Lower leg skin (tissue), 4 donors: Measurements from ENCODE around the gene IVD. TPM values are rescaled to one million over a fixed set of nuclear protein-coding genes. Genes with fewer than 3 reads are reported as not detected.

Experiments
- DNase-seq, 2 donors: peaks; one replicate each; pipeline ENCODE4 v3.0.0-alpha.2; 2019; ENCODE audit warnings: low spot score in 2 of 2
- H3K4me3 ChIP-seq: fragments of 200-600 bp; sonication (generic); 2 replicates; pipeline ENCODE4 v1.5.1; 2017; ENCODE audit warnings: mild to moderate bottlenecking, low read depth; ENCODE audit not compliant: poor library complexity, severe bottlenecking
- POLR2A ChIP-seq, 2 donors: fragments of 450-650 bp; IDR thresholded peaks; one replicate each; pipeline ENCODE4 v1.6.1; 2016 to 2017; ENCODE audit warnings: antibody characterized with exemption in 2 of 2, mild to moderate bottlenecking in 1 of 2, moderate library complexity in 1 of 2
- WGBS, 2 donors: methylation state at CpG; one replicate each; pipeline ENCODE4 v1.1.5; 2018; 5-methylcytosine and 5-hydroxymethylcytosine counted together
- intact Hi-C: fragments of 100-400 bp; cut with DNase I; formaldehyde crosslinking; loops from one replicate; pipeline ENCODE4 v1.15.0; 2023; ENCODE audit warnings: low total_unique reads
- total RNA-seq, 4 donors: library from RNA; depleted of rRNA; stranded (reverse); fragments of >200 nt; gene quantifications; one replicate each; pipeline ENCODE4 v1.1.0, GENCODE V29; 2016
- TF ChIP-seq, protein P1 (sequence below), 3 donors: fragments of 450-650 bp; IDR thresholded peaks; one replicate each; pipeline ENCODE4 v1.5.1; 2016; ENCODE audit warnings: antibody characterized with exemption in 3 of 3, mild to moderate bottlenecking in 3 of 3, moderate library complexity in 2 of 3

The IVD gene
- total RNA-seq, 4 donors from 2014 or later: 5.9 to 21.1 (median 12.6) TPM

DNA sequence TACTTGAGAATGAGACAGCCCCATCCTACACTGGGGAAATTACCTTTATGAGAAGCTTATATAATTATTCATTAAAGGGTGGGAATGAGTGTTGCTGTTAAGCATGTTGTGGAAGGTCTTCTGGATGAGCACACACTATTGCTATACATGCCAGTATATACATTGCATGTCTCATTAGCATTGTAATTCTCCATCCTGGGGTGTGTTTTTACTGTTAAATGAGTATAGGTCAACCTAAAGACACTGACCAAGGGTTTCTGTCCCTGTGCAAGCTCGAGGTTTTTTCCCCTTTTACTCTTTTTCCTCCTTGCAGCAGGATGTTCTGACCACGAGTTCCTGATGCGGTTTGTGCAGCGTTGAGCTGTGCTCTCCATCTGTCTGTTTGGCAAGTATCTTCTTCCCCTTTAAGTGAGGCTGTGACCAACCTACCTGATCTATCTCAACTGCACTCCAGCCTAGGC, 7.2 kb upstream of the IVD start:
- H3K4me3 ChIP-seq: no peak overlapping the region
- DNase-seq: no peak
- TF ChIP-seq, protein P1, sequence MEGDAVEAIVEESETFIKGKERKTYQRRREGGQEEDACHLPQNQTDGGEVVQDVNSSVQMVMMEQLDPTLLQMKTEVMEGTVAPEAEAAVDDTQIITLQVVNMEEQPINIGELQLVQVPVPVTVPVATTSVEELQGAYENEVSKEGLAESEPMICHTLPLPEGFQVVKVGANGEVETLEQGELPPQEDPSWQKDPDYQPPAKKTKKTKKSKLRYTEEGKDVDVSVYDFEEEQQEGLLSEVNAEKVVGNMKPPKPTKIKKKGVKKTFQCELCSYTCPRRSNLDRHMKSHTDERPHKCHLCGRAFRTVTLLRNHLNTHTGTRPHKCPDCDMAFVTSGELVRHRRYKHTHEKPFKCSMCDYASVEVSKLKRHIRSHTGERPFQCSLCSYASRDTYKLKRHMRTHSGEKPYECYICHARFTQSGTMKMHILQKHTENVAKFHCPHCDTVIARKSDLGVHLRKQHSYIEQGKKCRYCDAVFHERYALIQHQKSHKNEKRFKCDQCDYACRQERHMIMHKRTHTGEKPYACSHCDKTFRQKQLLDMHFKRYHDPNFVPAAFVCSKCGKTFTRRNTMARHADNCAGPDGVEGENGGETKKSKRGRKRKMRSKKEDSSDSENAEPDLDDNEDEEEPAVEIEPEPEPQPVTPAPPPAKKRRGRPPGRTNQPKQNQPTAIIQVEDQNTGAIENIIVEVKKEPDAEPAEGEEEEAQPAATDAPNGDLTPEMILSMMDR (IDR thresholded peaks at IDR 0.05): no peak
- TF ChIP-seq POLR2A (IDR thresholded peaks at IDR 0.05): no peak
- 62 to 77% methylated on average over 4 of the region's 4 CpGs for WGBS, 2 donors
- intact Hi-C loops: no loop called here

DNA sequence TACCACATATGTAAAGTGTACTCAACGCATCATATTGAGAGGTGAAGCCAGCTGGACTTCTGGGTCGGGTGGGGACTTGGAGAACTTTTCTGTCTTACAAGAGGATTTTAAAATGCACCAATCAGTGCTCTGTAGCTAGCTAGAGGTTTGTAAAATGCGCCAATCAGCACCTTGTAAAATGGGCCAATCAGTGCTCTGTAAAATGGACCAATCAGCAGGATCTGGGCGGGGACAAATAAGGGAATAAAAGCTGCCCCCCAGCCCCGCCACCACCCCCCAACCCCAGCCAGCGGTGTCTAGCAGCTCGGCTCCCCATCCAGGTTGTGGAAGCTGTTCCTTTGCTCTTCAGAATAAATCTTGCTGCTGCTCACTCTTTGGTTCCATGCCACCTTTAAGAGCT, 6.2 kb upstream of the IVD start:
- intact Hi-C loops: no loop called here
- 86 to 88% methylated on average over 7 of the region's 7 CpGs for WGBS, 2 donors
- TF ChIP-seq POLR2A (IDR thresholded peaks at IDR 0.05): no peak
- TF ChIP-seq, protein P1 (IDR thresholded peaks at IDR 0.05): no peak
- DNase-seq: no peak
- no peak overlapping the region for H3K4me3 ChIP-seq

DNA sequence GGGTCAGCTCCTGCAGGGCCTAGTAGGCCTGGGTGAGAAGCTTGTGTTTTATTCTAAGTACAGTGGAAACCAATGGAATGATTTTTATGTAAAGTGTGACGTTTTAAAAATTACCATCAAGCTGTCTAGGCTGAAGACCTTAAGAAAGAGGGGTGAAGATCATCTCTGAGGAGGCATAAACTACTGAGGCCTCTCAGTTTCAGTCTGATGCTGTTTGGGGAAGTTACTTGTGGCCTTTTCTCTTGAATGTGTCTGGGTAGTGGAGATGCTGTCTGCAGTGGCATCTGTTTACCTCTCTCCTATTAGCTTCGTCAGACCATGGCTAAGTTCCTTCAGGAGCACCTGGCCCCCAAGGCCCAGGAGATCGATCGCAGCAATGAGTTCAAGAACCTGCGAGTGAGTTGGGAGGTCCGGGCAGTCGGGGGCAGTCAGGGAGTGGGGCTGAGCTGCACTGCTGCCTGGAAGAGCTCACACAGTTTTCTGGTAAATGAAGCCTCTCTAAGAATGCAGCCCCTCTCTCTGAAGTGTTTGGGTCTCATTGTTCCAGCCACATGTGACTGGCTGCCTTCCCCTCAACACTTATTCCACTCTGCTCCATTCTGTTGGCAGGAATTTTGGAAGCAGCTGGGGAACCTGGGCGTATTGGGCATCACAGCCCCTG, 1.9 kb downstream of the IVD start:
- 83 to 89% methylated on average over 8 of the region's 8 CpGs for WGBS, 2 donors
- TF ChIP-seq, protein P1 (IDR thresholded peaks at IDR 0.05): no peak
- no peak for TF ChIP-seq POLR2A (IDR thresholded peaks at IDR 0.05)
- intact Hi-C loops: no loop called here
- H3K4me3 ChIP-seq: no peak overlapping the region
- DNase-seq: no peak

DNA sequence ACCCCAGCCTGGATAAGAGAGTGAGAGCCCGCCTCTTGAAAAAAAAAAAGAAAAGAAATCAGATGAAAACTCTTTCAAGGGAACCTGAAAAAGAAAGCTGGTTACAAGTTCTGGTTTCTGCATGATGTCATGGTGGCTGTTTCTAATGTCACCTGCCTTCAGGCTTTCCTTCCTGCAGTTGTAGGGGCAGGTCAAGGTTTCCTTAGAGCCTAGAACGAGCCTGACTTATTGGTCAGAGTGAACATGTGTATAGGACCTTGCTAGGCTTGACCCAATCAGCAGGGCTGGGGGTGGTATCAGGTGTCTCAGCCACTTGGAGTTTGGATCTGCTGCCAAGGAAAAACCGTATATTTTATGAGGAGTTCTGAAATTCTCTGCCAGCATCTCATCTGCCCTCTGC, 3.8 kb downstream of the IVD start:
- H3K4me3 ChIP-seq: no peak overlapping the region
- 82 to 85% methylated on average over 3 of the region's 3 CpGs for WGBS, 2 donors
- DNase-seq: no peak
- intact Hi-C loops: no loop called here
- TF ChIP-seq, protein P1 (IDR thresholded peaks at IDR 0.05): no peak
- TF ChIP-seq POLR2A (IDR thresholded peaks at IDR 0.05): no peak

DNA sequence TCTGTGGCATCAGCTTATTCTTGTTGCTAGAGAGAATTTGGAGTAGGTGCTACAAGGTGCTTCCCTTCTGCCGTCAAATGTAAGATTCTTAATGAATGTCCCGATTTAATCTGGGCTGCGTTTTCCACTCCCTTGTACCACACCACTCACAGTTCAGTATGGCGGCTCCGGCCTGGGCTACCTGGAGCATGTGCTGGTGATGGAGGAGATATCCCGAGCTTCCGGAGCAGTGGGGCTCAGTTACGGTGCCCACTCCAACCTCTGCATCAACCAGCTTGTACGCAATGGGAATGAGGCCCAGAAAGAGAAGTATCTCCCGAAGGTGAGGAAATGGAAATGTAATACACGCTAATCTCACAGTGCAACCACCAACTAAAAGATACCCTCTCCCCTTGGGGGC, 4.9 kb downstream of the IVD start:
- H3K4me3 ChIP-seq: no peak overlapping the region
- intact Hi-C loops: no loop called here
- DNase-seq: no peak
- WGBS, 2 donors: 96 to 98% methylated on average over 11 of the region's 11 CpGs
- TF ChIP-seq POLR2A (IDR thresholded peaks at IDR 0.05): no peak
- TF ChIP-seq, protein P1 (IDR thresholded peaks at IDR 0.05): no peak
